NCI-H2227 treated with DMSO at 0.1 percent for 48 hours (cell line): ENCODE measurements around the gene ZKSCAN4.

Experiments
- DNase-seq: peaks from one replicate; lab custom pipeline; 2025; lab: John Stamatoyannopoulos, UW

ZKSCAN4 gene

GRCh38 chr6:28248916-28249315, 3.2 kb downstream of the ZKSCAN4 start:
- DNase-seq: no peak

GRCh38 chr6:28245206-28245941, 6.7 kb downstream of the ZKSCAN4 start:
- DNase-seq: no peak

DNA sequence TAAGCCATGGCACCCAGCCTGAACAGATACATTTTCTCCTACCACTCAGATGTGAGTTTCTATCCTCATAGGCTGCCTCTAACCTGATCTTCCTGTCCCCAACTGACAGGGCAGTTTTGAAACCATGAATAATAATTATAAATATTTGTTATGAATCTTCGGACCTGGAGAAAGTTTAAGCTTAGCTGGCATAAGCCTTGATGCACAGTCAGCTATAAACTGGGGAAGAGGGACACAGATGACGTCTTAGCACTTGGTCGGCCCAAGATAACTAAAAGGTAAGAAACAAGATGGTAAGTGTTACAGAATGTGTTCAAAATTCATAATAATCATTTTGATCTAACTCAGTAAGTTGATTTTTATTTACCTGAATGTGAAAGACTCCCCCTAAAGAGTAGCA, 8.1 kb downstream of the ZKSCAN4 start:
- DNase-seq: no peak

DNA sequence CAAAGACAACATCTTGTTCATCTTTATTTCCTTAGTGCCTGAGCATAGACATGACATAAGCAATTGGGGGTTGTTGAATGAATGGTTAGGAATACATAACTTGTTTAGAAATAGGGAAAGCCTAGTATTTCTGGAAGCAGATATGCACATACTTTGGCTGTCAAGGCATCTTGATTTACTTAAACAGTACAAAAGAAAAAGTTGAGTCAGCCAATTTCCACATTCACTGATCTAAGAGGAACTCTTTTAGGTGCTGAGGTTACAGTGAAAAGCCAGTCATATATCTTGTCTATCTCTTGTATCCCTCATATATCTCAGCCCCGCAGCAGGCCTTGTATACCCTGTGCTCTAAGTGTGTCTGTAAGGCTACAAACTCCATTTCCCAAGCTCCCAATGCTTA, 11.6 kb downstream of the ZKSCAN4 start:
- DNase-seq: no peak

DNA sequence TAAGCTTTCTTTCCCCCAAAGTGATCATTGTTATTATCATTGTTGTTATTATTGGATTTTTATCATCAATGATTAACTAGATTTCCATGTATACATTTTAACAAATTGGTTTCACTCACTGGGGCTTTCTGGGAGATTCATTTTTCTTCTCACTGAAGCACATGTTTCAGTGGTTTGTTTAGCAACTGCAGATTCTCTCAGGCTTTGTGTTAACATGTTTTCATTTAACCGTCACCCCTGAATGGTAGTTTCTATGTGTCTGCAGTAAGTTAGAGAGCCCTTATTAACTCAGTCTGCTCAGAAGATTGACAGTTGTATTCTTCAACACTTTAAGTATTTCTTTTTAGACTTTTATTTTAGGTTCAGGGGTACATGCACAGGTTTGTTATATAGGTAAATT, 12.4 kb downstream of the ZKSCAN4 start:
- no peak for DNase-seq

GRCh38 chr6:28235912-28236452, 16.1 kb downstream of the ZKSCAN4 start:
- DNase-seq: no peak

- no peak for DNase-seq
Measured at GRCh38 chr6:28232785-28233184, 19.3 kb downstream of the ZKSCAN4 start.

DNA sequence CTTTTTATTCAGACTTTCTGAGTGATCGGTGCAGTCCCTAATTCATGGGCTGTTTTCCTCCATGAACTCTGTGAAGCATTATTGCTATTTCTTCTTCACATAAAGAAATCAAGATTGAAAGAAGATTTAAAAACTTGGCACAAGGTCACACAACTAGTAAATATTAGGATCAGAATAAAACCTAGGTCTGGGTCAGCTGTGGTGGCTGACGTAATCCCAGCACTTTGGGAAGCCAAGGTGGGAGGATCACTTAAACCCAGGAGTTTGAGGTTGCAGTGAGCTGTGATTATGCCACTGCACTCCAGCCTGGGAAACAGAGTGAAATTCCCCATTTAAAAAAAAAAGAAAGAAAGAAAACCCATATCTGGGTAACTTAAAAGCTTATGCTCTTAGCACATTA, 25.6 kb downstream of the ZKSCAN4 start:
- DNase-seq: no peak

- DNase-seq: peak; percentile 95
Measured at GRCh38 chr6:28225056-28225834, 26.8 kb downstream of the ZKSCAN4 start, which contains the start of gene ZSCAN9. ZSCAN9 (plus strand) TSS chr6:28225275; CDS start chr6:28227085, 1,810 bp downstream.

- DNase-seq: peak; percentile 36
Measured at GRCh38 chr6:28224131-28225055, 27.7 kb downstream of the ZKSCAN4 start.

DNA sequence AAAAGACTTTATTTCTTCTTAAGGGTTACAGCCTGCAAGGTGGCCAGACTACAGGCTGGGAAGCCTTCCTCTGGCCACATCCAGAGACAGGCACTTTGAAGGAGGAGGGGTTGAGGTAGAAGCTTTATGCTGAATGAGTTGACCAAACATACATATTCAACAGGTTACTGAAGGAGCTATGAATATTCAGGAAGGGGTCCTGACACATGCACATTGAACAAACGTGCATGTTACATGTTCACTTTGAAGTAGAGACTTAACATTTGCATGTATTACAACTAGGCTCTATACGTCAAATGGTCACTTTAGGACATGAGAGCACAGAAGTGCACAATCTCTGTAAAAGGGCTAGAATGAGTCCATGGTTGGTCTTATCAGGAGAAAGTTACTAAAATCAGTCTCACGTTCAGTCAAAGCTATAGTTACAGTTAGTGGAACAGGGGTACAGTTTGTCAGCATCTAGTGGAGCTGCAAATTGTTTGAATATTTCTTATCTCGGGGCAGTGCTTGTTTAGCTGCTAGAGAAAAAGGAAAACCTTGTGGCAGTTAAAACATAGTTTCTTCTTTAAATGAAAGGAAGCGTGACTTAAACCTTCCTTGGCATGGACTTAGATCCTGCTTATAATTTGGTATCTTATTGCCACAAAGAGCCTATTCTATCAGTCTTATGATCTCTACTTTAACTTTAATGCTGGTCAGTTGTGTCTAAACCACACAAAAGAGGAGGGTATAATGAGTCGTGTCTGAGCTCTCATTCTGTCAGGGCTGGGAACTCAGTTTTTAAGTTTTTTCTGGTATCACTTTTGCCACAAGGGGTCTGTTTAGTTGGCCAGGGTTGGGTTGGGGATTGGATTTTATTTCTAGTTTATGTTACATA, 31.6 kb downstream of the ZKSCAN4 start:
- no peak for DNase-seq

DNA sequence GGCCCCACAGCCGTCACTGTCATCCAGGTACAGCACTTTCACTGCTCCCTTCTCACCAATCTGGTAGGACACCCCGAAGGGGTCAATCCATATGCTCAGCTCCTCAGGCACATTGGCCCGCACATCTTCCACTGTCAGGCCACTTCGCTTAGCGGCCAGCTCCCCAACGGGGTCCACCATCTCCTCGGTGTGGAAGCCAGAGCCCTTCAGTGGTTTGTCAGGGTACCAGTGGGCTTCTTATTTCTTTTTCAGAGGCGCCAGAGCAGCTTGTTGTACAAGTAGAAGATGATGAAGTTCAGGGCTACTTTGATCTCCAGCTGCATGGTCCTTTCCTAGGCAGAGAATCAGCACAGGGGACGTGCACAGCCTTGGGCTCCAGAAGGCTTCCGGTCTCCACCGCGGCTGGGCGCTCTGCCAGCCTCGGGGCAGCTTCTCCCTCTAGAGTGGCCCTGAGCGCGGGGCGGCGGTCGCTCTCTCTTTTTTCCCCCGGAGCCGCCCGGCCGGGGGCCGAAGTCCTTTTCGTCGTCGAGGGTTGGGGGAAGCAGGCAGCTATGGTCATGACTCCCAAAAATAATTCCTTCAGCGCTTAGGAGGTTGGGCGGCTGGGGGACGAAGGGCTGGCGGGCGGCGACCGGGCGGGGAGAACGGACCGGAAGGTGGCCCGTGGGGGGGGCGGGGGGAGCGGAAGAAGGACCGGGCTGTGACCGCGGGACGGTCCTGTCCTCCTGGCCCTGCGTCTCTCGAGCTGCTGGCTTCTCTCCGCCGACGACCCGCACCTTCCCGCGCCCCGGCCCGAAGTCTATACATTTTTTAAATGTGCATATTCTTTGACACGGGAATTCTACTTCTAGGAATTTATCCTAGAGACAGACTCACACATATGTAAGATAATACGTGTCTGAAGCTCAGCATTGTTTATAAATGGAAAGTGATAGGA, 33.5 kb downstream of the ZKSCAN4 start:
- peak; percentile 79 for DNase-seq

DNA sequence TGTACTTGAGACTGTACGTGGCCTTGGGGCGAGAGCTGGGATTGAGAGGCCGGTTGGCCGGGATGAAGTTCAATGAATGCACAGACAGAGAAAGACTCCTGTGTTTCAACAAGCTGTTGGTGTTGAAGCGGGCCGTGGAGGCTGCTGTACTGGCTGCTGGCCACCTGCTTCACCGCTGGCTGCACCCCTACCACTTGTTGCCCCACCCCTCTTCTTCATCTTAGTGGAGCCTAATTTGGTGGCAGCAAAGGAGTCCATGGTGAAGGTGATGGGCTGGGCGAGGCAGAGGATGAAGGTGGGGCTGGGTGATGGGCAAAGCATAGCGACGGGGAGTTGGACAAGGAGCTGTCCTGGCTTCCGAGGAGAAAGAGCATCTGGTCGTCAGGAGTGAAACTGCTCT, 34.2 kb downstream of the ZKSCAN4 start:
- DNase-seq: no peak

DNA sequence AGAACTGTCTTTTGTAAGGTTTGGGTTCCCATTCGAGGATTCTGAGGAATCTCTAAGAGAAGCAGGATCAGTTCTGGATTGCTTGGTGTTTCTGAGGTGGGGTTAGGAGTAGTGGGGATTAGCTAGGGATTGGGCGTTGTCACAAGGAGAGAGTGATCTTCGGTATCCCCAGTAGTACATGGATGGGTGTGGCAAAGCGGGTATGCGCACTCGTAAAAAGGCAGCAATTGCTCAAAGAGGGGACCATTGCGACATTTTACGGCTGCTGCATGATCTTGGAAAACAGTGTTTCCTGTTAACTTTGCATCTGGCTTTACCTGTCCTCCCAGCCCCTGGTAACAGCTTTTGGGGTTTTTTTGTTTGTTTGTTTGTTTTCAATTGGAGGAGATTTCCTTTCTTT, 36.6 kb downstream of the ZKSCAN4 start:
- DNase-seq: no peak

GRCh38 chr6:28213213-28213523, 38.9 kb downstream of the ZKSCAN4 start:
- DNase-seq: no peak

DNA sequence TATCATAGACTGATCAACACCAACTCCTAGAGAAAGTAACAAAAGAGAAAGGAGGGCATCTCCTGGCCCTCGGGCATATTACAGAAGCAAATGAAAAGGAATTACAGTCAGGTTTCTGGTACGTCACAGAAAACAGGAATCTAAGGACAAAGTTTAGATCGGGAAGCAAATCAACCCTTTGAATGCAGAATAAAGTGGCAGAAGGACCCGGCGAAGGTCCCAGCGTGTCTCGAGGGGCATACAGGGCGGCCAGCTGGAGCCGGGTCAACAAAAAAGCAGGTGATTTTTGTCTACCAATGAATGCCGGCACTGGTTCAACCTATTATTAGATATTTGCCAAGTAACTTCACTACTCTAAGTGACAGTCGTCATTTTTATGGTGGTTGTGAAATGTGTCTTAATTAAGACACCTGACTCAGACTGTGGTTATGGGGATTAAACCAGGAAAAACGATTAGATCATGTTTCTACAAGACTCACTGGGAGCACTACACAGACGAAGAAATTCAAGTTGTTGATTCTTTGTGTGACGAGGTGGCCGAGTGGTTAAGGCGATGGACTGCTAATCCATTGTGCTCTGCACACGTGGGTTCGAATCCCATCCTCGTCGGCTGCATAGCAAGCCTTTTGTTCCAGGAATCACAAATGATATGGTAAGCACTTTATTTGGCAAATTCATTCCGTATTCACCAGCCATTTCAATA, 39.4 kb downstream of the ZKSCAN4 start:
- peak; percentile 78 for DNase-seq

GRCh38 chr6:28211840-28212509, 40.1 kb downstream of the ZKSCAN4 start:
- peak; percentile 48 for DNase-seq

GRCh38 chr6:28209753-28210535, 42.1 kb downstream of the ZKSCAN4 start:
- no peak for DNase-seq
